ENCODE results near the gene DNAJB2.

DNAJB2 gene

DNA sequence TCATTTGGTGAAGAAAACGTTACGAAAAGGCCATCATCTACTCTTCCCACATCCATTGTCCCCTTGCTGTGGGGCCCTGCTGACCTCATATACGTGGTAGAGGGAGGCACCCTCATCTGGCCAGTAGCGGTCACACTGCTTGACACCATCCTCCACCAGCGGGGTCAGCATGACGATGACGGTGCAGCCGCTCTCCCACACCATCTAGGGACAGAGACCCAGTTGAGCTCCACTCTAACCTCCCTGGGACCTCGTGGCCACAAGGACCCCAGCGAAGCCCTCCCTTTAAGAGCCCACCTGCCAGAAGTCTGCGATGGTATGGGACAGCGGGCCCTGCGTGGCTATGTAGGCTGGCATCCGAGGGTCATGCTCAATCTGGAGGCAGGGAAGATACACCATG lies 17.0 kb downstream of the DNAJB2 start:
- no peak for TF ChIP-seq CTCF (conservative IDR thresholded peaks at IDR 0.05; ENCODE audit: low read depth, low read length)
- no peak for DNase-seq (ENCODE audit: low read depth)
- no peak overlapping the region for H3K4me3 ChIP-seq (ENCODE audit: low read depth, low read length)

- TF ChIP-seq CTCF (conservative IDR thresholded peaks at IDR 0.05; ENCODE audit: low read depth, low read length) = no peak
- no peak for DNase-seq (ENCODE audit: low read depth)
- no peak overlapping the region for H3K4me3 ChIP-seq (ENCODE audit: low read depth, low read length)
Observed at GRCh38 chr2:219296631-219297391, 17.6 kb downstream of the DNAJB2 start.

- peak; percentile 17 for DNase-seq (ENCODE audit: low read depth)
- peak; percentile 45 for TF ChIP-seq CTCF (conservative IDR thresholded peaks at IDR 0.05; ENCODE audit: low read depth, low read length)
- no peak overlapping the region for H3K4me3 ChIP-seq (ENCODE audit: low read depth, low read length)
Observed at GRCh38 chr2:219297766-219298456, 18.7 kb downstream of the DNAJB2 start.

DNA sequence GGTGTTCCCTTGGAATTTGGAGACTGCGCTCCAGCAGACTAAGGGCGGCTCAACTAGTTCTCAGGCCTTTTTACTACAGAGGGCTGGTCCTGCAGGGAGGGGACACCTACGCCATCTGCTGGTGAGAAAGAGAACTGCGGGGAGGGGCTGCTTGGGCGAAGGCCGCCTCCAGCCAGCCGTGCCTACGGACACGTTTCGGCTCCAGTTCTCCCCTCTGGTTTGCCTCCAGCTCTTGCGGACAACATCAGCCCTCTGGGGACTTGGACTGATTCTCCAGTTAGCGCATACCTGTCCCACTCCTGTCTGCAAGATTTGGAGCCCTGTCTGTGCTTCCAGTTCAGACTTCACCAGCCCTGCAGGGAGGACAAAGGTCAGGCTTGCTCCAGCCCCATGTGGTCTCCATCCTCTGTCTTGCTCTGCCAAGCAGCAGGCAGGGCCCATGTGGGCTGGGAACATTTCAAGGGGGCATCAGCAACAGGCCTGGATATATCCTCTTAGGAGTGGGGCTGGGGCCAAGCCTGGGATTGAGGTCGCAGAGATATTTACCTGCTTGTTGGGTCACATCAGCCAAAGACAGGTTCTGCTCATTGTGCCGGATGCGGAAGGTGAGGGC lies 19.7 kb downstream of the DNAJB2 start:
- DNase-seq (ENCODE audit: low read depth) = peak; percentile 83

DNA sequence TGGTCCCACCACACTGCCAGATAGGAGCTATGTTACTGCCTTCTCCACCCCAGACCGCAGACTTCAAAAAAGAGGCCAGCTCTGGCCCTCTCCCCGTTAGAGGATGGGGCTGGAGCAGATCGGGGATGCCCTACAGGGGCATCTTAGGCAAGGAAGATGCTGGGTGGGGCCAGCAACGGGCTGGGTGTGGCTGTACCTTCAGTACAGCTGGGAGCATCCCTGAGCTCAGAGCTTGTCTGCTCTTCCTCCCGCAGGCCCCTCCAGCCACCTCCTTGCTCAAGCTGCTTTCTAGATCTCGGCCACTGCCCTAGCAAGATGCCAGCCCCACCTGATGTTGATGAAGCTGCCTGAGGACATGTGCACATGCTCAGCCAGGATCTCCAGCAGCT lies 20.2 kb downstream of the DNAJB2 start:
- H3K4me3 ChIP-seq (ENCODE audit: low read depth, low read length) = no peak overlapping the region
- no peak for TF ChIP-seq CTCF (conservative IDR thresholded peaks at IDR 0.05; ENCODE audit: low read depth, low read length)
- no peak for DNase-seq (ENCODE audit: low read depth)

More for the DNA sequence above, 19.7 kb downstream of the DNAJB2 start:
- peak; percentile 97 for TF ChIP-seq CTCF (conservative IDR thresholded peaks at IDR 0.05; ENCODE audit: low read depth, low read length)
- H3K4me3 ChIP-seq (ENCODE audit: low read depth, low read length) = no peak overlapping the region

GRCh38 chr2:219300022-219300421 lies 20.9 kb downstream of the DNAJB2 start:
- TF ChIP-seq CTCF (conservative IDR thresholded peaks at IDR 0.05; ENCODE audit: low read depth, low read length) = no peak

More at GRCh38 chr2:219300022-219300421, 20.9 kb downstream of the DNAJB2 start:
- DNase-seq (ENCODE audit: low read depth) = no peak
- no peak overlapping the region for H3K4me3 ChIP-seq (ENCODE audit: low read depth, low read length)
